Spleen (tissue), 11 donors: Measurements from ENCODE around the gene CD3D. TPM values are rescaled to one million over a fixed set of nuclear protein-coding genes. Genes with fewer than 3 reads are reported as not detected.

Source experiments
- DNase-seq: peaks from one replicate; pipeline ENCODE4 v3.0.0-alpha.2; 2020
- H3K27ac ChIP-seq, 8 donors: fragments of 200-600 bp; sonication (generic) in 7 of 8; 1 replicate in 4 of 8; 2 replicates in 4 of 8; pipeline versions ENCODE4 v1.5.0 to v1.8.0; 2016 to 2021; ENCODE audit warnings: inconsistent platforms in 4 of 8, mild to moderate bottlenecking in 4 of 8, moderate library complexity in 1 of 8
- H3K27me3 ChIP-seq, 7 donors: fragments of 200-600 bp; sonication (generic) in 6 of 7; replicated peaks in 1 of 7; 1 replicate in 4 of 7; 2 replicates in 3 of 7; pipeline versions ENCODE4 v1.5.0 to v1.8.0; 2016 to 2021; ENCODE audit warnings: inconsistent platforms in 3 of 7, mild to moderate bottlenecking in 1 of 7
- H3K36me3 ChIP-seq, 6 donors: fragments of 200-600 bp; sonication (generic) in 5 of 6; 1 replicate in 4 of 6; 2 replicates in 2 of 6; pipeline versions ENCODE4 v1.5.0 to v1.8.0; 2016 to 2021; ENCODE audit warnings: inconsistent platforms in 2 of 6
- H3K4me1 ChIP-seq, 6 donors: fragments of 200-600 bp; sonication (generic) in 5 of 6; 1 replicate in 3 of 6; 2 replicates in 3 of 6; pipeline versions ENCODE4 v1.5.0 to v1.8.0; 2016 to 2021; ENCODE audit warnings: inconsistent platforms in 3 of 6
- H3K4me3 ChIP-seq, 8 donors: fragments of 200-600 bp; sonication (generic) in 7 of 8; 1 replicate in 4 of 8; 2 replicates in 4 of 8; pipeline versions ENCODE4 v1.5.0 to v1.8.0; 2016 to 2021; ENCODE audit warnings: inconsistent platforms in 4 of 8, mild to moderate bottlenecking in 4 of 8, moderate library complexity in 2 of 8
- H3K9me3 ChIP-seq, 8 donors: fragments of 200-600 bp; sonication (generic) in 7 of 8; 1 replicate in 4 of 8; 2 replicates in 4 of 8; pipeline versions ENCODE4 v1.5.0 to v1.8.0; 2016 to 2021; ENCODE audit warnings: inconsistent platforms in 4 of 8
- POLR2A ChIP-seq, 3 donors: fragments of 450-650 bp; IDR thresholded peaks; one replicate each; pipeline ENCODE4 v1.5.1; 2017; ENCODE audit warnings: antibody characterized with exemption in 3 of 3, mild to moderate bottlenecking in 1 of 3
- POLR2AphosphoS5 ChIP-seq, 3 donors: sonication (generic); formaldehyde crosslinking; IDR thresholded peaks; one replicate each; pipeline ENCODE4 v1.5.1; 2017; ENCODE audit warnings: antibody characterized with exemption in 3 of 3
- WGBS, 5 donors: extraction: QIAGEN DNeasy Blood & Tissue Kit in 3 of 5; methylation state at CpG; one replicate each; pipeline versions ENCODE4 v1.1.5 to v1.1.7; 2013 to 2018; 5-methylcytosine and 5-hydroxymethylcytosine counted together
- intact Hi-C: fragments of 100-400 bp; cut with DNase I; formaldehyde crosslinking; loops from one replicate; pipeline ENCODE4 v1.15.0; 2023; ENCODE audit warnings: low total_unique reads
- polyA plus RNA-seq, 3 donors: library from polyadenylated mRNA; stranded (reverse); fragments of 200-250 nt; gene quantifications; one replicate each; pipeline ENCODE4 v1.2.1, GENCODE V29; 2013
- total RNA-seq, 7 donors: library from RNA; depleted of rRNA in 3 of 7; stranded (reverse); fragments of >200 nt in 3 of 7; fragmentation: NEBNext Ultra II Directional in 4 of 7; extraction: Animal tissue kit (Norgen Biotek cat#: 25700) in 4 of 7; gene quantifications; one replicate each; pipeline versions ENCODE4 v1.1.0 to v1.2.1, GENCODE V29; 2016 to 2021
- TF ChIP-seq, protein P1 (sequence below), 11 experiments: fragments of 200-600 bp in 7 of 11; fragments of 450-650 bp in 4 of 11; sonication (generic) in 4 of 11; IDR thresholded peaks in 8 of 11; conservative IDR thresholded peaks in 3 of 11; 1 replicate in 7 of 11; 2 replicates in 4 of 11; pipeline versions ENCODE4 v1.4.0 to v1.8.0; 2016 to 2021; ENCODE audit warnings: antibody characterized with exemption in 11 of 11, inconsistent platforms in 4 of 11, mild to moderate bottlenecking in 1 of 11
- donor health status: healthy with polysubstance abuse.
- donor health status: DM: no; HTN: no; CAD: no; lungs with moderate emphysema.
- donor health status: DM: no; HTN: no; CAD: no.
- donor health status: Bipolar disorder and iron deficiency.
- donor health status: healthy.
- donor health status: DM: no; HTN: no; CAD: no.
- donor health status: DM: yes; HTN: yes; CAD: no.

CD3D gene
- total and polyA plus RNA-seq, 10 donors = 27.3 to 70.7 (median 42.3) TPM

DNA sequence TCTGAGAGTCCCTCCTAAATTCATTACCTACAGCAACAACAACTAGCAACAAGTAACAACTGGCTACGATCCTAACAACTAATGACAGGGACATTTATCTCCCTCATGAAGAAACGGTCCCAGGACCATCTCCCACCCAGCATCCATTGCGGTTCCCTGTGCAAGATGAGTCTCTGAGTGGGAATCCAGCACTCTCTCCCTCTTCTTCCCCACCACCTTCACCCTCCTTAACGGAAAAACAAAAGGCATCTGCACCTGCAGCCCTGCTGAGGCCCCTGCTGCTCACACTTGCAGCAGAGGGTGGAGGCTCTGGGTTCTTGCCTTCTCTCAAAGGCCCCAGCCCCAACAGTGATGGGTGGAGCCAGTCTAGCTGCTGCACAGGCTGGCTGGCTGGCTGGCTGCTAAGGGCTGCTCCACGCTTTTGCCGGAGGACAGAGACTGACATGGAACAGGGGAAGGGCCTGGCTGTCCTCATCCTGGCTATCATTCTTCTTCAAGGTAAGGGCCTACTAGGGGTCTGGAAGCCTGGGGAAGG, 1.5 kb upstream of the CD3D start, which contains the start of gene CD3G:
Gene CD3G, plus strand, starts transcription at position 364 of the 535 bp plus-strand sequence. Its CDS starts 80 bp downstream, at position 444.
- Histone ChIP-seq H3K27me3 (peaks cover 0 to 14% (median 0%) of the 10 kb centered on the region in 7 donors), H3K4me1 (peaks cover 0 to 29% (median under 1%) of the 10 kb centered on the region in 6 donors), H3K36me3 (no peaks in the 10 kb centered on the region), H3K9me3 (no peaks in the 10 kb centered on the region), H3K27ac (peak within 1 kb of the TSS; percentile 1 to 89 (median 66)), H3K4me3 (peak within 1 kb of the TSS in 7 of 8 donors; percentile 18 to 67 (median 39))
- TF ChIP-seq, protein P1, sequence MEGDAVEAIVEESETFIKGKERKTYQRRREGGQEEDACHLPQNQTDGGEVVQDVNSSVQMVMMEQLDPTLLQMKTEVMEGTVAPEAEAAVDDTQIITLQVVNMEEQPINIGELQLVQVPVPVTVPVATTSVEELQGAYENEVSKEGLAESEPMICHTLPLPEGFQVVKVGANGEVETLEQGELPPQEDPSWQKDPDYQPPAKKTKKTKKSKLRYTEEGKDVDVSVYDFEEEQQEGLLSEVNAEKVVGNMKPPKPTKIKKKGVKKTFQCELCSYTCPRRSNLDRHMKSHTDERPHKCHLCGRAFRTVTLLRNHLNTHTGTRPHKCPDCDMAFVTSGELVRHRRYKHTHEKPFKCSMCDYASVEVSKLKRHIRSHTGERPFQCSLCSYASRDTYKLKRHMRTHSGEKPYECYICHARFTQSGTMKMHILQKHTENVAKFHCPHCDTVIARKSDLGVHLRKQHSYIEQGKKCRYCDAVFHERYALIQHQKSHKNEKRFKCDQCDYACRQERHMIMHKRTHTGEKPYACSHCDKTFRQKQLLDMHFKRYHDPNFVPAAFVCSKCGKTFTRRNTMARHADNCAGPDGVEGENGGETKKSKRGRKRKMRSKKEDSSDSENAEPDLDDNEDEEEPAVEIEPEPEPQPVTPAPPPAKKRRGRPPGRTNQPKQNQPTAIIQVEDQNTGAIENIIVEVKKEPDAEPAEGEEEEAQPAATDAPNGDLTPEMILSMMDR (IDR thresholded peaks at IDR 0.05 in 8 of 11, conservative IDR thresholded peaks at IDR 0.05 in 3 of 11) = no peak
- TF ChIP-seq POLR2AphosphoS5 (IDR thresholded peaks at IDR 0.05) = peak; percentile 65 to 72 (median 67)
- TF ChIP-seq POLR2A (IDR thresholded peaks at IDR 0.05) = peak in 1 of 3 donors; percentile 12
- 58 to 80% (median 72%) methylated on average over 4 to 6 of the region's 6 CpGs for WGBS, 5 donors
- intact Hi-C loops = no loop called here
- peak; percentile 84 for DNase-seq

DNA sequence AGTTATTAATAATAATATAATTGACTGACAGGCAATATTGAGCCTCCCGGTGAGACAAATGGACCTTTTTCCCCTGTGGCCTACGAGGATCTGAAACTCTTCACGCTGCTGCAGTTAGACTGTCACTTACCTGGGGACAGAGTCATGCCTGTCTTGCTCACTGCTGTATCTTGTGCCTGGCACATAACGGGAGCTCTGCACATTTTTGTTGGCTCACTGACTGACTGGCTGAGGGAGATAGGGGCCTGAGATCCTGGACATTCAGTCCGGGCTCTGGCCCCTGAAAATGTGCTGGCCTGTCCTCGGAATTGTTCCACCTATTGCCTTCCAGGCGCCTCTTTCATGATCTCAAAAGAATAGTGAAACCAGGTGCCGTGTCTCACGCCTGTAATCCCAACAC, 743 bp upstream of the CD3D start:
- Histone ChIP-seq H3K27me3 (peaks cover 0 to 14% (median 0%) of the 10 kb centered on the region in 7 donors), H3K36me3 (no peaks in the 10 kb centered on the region), H3K4me1 (peaks cover 0 to 36% (median 6%) of the 10 kb centered on the region in 6 donors), H3K27ac (peak overlapping the region; percentile 1 to 89 (median 66)), H3K4me3 (peak overlapping the region in 3 of 8 donors; percentile 39 to 67 (median 40)), H3K9me3 (no peaks in the 10 kb centered on the region)
- DNase-seq = no peak
- WGBS, 5 donors = 48 to 79% (median 69%) methylated on average over 8 to 9 of the region's 9 CpGs
- intact Hi-C loops = no loop called here
- TF ChIP-seq POLR2AphosphoS5 (IDR thresholded peaks at IDR 0.05) (no peak), POLR2A (IDR thresholded peaks at IDR 0.05) (no peak)
- TF ChIP-seq, protein P1 (IDR thresholded peaks at IDR 0.05 in 8 of 11, conservative IDR thresholded peaks at IDR 0.05 in 3 of 11) = no peak

DNA sequence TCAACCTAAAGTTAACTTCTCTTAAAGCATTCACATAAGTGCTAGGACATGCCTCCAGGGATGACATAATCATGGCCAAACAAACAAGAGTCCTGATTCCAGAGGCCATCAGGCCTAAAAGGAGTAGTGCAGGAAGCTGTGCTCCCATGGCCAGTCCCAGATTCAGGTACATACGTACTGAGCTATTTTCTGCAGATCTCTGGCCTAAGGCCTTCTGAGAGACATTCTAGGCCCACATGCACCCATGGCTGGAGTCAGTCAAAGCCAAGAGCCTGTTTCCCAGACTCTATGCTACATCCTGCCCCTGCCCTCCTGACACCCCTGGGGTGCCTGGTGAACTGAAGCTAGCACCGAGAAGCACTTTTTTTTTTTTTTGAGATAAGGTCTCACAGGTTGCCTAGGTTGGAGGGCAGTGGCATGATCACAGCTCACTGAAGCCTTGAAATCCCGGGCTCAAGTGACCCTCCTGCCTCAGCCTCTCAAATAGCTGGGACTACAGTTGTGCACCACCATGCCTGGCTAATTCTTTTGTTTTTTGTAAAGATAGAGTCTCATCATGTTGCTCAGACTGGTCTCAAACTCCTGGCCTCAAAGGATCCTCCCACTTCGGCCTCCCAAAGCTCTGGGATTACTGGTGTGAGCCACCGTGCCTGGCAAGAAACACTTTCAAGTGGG, 553 bp downstream of the CD3D start:
- no peaks in the 10 kb centered on the region for H3K36me3 ChIP-seq
- peaks cover 0 to 30% (median 9%) of the 10 kb centered on the region in 6 donors for H3K4me1 ChIP-seq
- no peaks in the 10 kb centered on the region for H3K9me3 ChIP-seq
- H3K4me3 ChIP-seq = peak overlapping the region; percentile 25 to 67 (median 38)
- no peak for DNase-seq
- WGBS, 5 donors = 73 to 83% (median 79%) methylated on average over 5 of the region's 5 CpGs
- H3K27me3 ChIP-seq = peaks cover 0 to 14% (median 0%) of the 10 kb centered on the region in 7 donors
- intact Hi-C loops = no loop called here
- TF ChIP-seq POLR2AphosphoS5 (IDR thresholded peaks at IDR 0.05) (no peak), POLR2A (IDR thresholded peaks at IDR 0.05) (no peak)
- TF ChIP-seq, protein P1 (IDR thresholded peaks at IDR 0.05 in 8 of 11, conservative IDR thresholded peaks at IDR 0.05 in 3 of 11) = no peak
- H3K27ac ChIP-seq = peak overlapping the region; percentile 30 to 89 (median 70)

DNA sequence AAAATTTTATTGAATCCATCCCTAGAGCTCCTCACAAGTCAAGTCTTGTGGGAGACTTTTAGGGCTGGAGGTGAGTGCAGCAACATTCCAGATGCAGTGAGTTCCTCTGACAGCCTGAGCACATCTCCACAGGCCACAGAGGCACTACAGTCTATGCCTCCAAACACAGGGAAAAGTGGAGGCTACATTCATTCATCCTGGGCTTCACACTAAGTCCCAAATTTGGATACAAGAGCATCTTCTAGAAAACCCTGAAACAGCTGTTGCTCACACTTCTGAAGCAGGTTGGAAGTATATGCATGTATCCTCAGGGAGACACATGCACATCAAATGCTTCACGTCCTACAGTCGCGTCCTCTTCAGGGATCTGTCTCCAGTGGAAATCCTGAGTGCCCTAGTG, 1.2 kb downstream of the CD3D start:
- H3K9me3 ChIP-seq = no peaks in the 10 kb centered on the region
- H3K36me3 ChIP-seq = no peaks in the 10 kb centered on the region
- peak overlapping the region; percentile 25 to 67 (median 38) for H3K4me3 ChIP-seq
- no peak for DNase-seq
- intact Hi-C loops = no loop called here
- H3K27me3 ChIP-seq = peaks cover 0 to 14% (median 0%) of the 10 kb centered on the region in 7 donors
- TF ChIP-seq POLR2AphosphoS5 (IDR thresholded peaks at IDR 0.05) (no peak), POLR2A (IDR thresholded peaks at IDR 0.05) (no peak)
- TF ChIP-seq, protein P1 (IDR thresholded peaks at IDR 0.05 in 8 of 11, conservative IDR thresholded peaks at IDR 0.05 in 3 of 11) = no peak
- peak overlapping the region in 5 of 8 donors; percentile 38 to 89 (median 78) for H3K27ac ChIP-seq
- H3K4me1 ChIP-seq = peaks cover 0 to 27% (median 9%) of the 10 kb centered on the region in 6 donors
- 75 to 93% (median 84%) methylated on average over 3 of the region's 3 CpGs for WGBS, 5 donors
